HG03457 (cell line): ENCODE data around the gene GIGYF2.
"Not testable (repeated sequence)": the region's sequence is repeated elsewhere in the genome, so short reads cannot be mapped to it uniquely, and the experiment has no call there.

Experiments used
- ATAC-seq: cut with Tn5 transposase; IDR thresholded peaks from one replicate; pipeline ENCODE4 v1.9.1; 2021; ENCODE audit warnings: moderate number of reproducible peaks; ENCODE audit not compliant: unreplicated experiment

GIGYF2 gene

DNA sequence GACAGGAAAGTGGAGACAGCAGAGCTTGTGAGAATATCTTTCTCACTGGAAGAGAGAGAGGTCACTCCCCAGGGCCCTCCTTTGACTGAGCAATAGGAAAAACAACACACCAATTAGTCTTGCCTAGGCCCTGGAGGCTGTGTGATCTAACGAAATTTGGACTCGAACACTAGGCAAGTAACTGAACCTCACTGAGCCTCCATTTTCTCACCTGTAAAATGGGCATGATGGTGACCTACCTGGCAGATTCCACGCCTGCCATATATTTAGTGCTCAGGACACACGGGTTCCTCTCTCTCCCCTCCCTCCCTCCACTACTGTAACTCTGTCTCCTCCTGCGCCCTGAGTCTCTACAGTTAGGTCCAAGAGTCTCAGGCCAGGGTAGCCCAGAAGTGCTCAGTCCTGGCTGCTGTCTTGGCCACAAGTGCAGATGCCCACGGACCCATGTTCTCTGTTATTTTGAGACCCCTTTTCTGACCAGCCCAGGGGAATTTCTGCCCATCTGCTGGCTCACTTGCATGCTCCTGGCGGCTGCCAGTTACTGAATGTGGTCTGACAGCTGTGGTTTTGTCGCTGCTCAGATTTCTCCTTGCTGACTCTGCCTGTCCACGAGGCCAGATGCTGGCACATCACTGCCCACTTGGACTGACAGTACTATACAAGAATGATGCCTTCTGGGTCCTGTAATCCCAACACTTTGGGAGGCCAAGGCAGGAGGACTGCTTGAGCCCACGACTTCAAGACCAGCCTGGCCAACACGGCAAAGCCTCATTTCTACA, 9.6 kb upstream of the GIGYF2 start:
- ATAC-seq = no peak

DNA sequence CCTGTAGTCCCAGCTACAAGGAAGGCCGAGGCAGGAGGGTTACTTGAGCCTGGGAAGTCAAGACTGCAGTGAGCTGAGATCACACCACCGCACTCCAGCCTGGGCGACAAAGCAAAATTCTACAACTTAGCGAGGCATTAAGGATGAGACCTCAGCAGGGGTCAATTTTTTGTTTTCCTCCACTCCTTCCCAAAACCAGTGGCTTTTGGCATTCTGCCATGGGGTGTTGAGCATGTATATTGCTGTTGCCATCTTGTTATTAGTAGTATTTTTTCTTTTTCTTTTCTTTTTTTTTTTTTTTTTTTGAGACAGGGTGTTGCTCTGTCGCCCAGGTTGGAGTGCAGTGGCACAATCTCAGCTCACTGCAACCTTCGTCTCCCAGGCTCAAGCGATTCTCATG, 8.9 kb upstream of the GIGYF2 start:
- no peak for ATAC-seq

DNA sequence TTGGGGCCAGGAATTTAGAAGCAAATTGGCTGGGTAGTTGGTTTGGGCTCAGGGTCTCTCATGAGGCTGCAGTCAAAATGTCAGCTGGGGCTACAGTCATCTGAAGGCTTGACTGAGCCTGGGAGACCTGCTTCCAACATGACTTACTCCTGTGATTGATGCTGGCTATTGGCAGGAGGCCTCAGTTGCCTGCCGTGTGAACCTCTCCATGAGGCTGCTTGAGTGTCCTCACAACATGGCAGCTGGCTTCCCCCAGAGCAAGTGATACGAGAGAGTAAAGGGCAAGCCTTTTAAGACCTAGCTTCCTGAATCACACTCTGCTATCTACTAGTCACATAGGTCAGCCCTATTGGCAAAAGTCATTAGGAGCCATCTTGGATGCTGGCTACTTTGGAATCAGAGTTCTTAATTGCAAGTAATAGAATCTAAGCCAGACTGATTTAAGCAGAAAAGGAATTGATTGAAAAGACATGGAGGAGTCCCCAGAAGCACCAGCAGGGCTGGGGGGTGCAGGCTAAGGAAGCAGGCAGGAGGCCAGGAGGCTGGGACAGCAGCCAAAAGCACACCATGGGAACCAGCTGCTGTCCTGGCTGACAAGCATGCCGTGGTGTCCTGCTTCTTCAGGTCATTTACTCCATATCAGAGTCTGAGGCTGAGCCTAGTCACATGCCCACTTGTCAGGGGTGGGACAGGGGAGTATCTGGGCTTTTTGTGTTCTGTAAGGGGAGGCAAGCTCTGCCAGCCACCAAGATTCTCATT, 7.8 kb upstream of the GIGYF2 start:
- ATAC-seq = no peak

DNA sequence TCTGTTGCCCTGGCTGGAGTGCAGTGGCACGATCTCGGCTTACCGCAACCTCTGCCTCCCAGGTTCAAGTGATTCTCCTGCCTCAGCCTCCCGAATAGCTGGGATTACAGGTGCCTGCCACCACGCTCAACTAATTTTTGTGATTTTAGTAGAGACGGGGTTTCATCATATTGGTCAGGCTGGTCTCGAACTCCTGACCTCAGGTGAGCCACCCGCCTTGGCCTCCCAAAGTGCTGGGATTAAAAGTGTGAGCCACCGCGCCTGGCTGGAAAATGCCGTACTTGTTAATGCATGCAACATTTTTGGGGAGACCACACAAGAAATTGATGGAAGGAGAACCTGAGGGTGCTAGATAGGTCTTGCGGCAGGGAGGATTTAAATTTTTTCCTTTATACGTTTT, 6.0 kb upstream of the GIGYF2 start:
- not testable (repeated sequence) for ATAC-seq

DNA sequence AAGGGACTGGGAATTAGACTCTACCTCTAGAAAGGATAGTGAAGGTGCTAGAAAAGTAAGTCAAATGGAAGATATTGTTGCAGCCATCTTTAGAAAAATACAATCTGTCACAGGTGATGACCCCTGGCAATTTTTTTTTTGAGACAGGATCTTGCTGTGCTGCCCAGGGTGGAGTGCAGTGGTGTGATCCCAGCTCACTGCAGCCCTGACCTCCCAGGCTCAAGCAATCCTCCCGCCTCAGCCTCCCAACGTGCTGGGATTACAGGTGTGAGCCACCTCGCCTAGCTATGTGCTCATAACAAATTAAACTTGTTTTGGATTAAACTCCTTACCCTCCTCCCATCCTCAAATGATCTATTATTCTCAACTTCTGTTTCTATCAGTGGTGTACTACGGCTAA, 3.8 kb upstream of the GIGYF2 start:
- no peak for ATAC-seq

DNA sequence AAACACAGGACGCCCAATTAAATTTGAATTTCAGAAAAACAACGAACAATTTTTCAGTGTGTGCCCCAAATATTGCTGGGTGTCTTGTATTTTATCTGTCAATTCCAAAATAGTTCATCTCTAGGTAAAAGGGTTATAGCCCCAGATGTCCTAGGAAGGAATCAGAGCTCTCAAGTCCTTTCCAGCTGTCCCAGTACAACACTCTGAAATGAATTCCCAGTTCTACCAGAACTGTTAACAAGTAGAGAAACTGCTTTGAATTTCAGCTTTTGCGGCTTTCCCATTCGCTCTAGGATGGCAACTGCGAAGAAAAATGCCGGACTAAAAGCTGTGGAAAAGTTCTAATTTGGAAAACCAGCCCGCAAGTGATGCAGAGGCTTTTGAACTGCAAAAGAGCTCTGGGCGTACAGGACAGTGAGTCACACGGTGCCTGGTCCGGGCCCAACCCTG, 497 bp upstream of the GIGYF2 start:
- ATAC-seq = no peak

DNA sequence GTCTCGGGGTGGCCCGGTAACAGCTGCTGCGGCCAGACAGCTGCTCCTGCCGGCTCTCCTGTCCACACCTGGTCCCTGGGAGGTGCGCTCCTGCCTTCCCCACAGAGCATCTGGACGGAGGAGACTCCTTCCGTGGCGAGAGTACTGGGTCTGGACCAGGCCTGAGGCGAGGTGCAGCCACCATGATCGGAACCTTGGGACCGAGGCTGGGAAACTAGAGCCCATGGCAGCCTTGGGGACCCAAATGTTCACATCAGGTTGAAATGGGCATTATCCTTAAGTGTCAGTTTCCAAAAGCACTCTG, 628 bp downstream of the GIGYF2 start:
- peak; percentile 15 for ATAC-seq

DNA sequence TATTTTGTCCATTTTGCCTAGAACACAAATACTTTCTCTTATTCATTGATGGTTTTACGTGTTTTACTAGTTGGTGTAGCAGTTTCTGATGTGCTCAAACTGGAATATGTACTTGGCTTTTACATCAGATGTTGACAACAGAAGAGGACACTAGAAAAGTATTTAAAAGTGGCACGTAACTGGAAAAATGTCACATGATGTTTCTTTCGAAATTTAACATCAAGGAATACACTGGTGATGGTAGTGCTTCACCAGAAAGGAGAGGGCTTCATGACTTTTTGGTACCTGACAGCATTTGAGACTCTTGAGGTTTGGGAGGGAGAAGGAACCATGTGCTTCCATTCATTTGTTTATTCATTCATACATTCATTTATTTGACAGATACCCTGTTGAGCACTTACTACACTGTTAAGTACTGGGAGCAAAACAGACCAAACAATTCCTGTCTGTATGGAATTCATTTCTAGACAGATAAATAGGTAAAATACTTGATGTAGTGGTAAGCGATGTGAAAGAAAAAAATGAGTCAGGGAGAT, 1.5 kb downstream of the GIGYF2 start:
- no peak for ATAC-seq

DNA sequence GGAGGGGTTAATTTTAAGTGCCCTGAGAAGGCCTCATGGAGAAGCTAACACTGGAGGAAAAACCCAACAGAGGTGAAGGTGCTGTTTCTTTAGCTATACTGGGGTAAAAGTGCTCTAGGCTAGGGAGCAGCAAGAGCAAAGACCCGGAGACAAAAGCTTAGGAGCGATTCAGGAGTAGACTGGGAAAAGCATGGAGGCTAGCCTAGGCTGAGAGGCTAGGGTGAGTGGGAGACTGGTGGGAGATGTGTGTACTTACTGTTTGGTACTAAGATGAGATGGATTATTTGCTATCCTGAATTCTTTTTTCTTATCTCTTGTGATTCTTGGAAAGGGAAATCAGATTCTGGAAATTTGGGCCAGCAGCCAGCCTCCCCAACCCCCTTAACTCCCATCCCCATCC, 2.0 kb downstream of the GIGYF2 start:
- no peak for ATAC-seq

DNA sequence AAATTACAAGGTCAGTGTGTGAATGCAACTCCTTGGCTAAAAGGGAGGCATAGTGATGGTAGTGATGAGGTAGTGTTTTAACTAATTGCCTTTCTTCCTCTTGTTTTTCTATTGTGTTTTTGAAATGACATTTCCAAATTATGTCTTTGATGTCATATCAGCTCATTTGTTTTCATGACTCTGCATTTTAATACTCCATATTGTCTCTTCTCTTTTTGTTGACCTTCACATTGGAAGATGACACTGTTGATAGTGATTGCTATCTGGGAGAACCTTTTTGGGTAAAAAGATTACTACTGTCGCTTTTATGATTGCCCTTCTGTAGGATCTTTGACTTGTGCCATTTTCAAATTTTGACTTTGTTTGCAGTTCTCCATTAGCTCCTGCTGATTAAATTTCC, 3.0 kb downstream of the GIGYF2 start:
- ATAC-seq = no peak

DNA sequence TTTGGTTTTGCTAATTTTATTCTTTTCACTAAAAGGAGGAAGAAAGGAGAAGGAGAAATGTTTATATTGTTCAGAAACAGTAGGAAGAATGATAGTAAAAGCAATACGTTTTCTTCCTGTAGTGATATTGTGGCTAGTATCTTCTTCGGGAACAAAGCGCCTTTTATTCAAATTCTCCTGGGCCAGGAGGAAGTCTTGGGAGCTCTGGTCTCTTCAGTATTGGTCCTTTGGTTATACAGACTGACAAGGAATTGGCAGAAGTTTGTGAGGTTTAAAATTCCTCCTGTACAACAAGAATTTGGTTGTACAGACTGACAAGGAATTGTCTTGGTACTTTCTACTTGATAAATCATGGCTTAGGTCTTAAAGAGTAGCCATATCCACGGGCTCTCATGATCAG, 9.9 kb downstream of the GIGYF2 start:
- no peak for ATAC-seq

DNA sequence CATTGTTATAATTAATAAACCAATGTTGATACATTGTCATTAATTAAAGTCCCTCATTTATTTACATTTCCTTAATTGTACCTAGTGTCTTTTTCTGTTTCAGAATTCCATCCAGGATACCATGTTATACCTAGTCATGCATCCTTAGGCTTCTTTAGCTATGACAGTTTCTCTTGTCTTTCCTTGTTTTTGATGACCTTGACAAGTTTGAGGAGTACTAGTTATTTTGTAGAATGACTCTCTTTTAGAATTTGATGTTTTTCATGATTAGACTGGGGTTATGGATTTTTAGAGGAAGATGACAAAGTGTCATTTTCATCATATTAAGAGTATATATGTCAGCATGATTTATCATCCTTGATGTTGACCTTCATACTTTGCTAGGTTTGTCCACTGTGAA, 16.4 kb downstream of the GIGYF2 start:
- ATAC-seq = no peak

DNA sequence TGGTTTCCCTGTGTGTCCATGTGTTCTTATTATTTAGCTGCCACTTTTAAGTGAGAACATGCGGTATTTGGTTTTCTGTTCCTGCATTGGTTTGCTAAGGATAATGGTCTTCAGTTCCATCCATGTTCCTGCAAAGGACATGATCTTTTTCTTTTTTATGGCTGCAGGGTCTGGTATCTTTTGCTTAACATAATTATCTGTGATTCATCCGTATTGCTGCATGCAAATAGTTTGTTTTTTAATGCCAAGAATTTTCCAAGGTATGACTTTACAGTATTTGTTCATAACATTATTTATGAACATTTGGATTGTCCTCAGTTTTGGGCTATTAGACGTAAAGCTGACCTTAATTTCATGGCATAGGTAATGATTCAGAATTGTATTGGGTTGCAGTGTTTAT, 17.8 kb downstream of the GIGYF2 start:
- ATAC-seq = no peak

DNA sequence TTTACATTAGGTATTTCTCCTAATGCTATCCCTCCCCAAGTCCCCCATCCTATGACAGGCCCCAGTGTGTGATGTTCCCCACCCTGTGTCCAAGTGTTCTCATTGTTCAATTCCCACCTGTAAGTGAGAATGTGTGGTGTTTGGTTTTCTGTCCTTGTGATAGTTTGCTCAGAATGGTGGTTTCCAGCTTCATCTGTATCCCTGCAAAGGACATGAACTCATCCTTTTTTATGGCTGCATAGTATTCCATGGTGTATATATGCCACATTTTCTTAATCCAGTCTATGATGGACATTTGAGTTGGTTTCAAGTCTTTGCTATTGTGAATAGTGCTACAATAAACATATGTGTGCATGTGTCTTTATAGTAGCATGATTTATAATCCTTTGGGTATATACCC, 22.9 kb downstream of the GIGYF2 start:
- ATAC-seq = not testable (repeated sequence)

DNA sequence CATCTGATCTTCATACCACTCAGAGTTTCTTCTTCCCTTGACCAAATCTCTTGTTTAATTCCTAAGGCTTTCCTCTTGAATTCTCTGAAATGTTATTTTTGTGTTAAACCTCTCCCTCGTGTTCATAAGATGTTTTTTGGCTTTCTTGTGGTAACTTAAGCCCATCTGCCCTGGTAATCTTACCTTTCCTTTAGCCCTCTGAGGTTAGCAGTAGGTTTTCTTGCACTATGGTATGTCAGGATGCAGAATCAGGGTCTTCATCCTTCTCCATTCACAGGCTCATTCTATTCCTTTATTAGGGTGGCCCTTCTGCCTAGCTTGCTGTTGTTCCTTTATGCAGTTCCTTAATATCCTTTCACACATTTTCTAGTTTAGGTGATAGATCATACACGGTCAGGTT, 24.1 kb downstream of the GIGYF2 start:
- ATAC-seq = no peak

DNA sequence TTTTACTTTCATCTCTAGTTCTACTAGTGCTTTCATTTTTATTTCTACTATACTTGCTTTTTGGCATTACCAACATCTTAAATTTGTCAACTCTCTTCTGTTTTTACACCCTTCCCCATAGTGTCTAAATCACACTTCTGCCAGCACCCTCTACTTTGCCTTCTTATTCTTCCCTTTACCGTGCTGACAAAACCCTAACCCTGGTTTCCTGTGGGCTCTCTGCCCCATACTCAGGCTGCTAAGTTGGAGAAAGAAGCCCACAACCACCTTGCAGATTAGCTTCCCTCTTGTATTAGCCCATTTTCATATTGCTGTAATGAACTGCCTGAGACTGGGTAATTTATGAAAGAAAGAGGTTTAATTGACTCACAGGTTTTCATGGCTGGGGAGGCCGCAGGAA, 24.8 kb downstream of the GIGYF2 start:
- no peak for ATAC-seq

DNA sequence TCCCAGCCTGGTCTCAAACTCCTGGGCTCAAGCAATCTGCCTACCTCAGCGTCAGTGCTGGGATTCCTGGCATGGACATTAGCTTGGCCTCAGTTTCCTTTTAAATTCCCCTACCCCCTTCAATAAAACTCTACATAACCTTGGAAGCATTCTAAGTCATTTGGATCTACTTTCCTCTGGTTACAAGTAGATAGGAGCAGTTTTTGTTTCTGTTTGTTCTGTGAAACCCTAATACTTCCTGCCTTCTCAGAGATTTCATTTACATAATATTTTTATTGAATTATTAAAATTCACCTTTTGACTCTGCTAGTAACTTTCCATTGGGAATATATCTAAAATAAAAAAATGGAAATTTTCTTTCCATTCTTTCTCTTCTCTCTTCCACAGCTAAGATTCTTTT, 25.9 kb downstream of the GIGYF2 start:
- no peak for ATAC-seq

DNA sequence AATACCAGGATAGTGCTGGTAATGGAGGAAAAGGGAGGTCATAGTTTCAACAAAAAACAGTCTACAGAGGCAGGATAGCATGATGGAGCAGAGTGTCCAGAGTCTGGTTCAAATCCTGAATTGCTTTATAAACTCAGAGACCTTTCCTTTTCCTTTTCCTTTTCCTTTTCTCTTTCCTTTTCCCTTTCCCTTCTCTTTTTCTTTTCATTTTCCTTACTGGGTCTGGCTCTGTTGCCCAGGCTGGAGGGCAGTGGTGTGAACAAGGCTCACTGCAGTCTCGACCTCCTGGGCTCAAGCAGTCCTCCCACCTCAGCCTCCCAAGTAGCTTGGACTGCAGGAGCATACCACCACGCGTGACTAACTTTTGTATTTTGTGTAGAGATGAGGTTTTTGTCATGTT, 31.7 kb downstream of the GIGYF2 start:
- ATAC-seq = no peak

DNA sequence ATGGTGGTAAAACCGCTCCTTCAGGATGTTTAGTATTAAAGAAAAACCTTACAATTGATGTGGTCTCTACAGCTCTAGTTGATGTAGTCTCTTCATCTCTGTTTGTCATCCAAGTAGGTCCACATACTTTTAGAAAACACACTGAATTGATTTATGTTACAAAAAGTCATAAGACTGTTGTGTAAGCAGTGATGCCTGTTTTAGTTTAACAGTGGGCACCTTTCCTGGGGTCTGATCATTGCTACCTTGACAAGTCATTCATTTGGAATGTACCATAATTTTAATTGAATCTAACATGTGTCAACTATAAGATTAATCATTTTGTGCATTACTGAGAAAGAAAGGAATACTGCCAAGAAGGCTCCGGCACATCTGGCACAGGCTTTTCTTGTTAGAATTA, 34.3 kb downstream of the GIGYF2 start:
- ATAC-seq = no peak

DNA sequence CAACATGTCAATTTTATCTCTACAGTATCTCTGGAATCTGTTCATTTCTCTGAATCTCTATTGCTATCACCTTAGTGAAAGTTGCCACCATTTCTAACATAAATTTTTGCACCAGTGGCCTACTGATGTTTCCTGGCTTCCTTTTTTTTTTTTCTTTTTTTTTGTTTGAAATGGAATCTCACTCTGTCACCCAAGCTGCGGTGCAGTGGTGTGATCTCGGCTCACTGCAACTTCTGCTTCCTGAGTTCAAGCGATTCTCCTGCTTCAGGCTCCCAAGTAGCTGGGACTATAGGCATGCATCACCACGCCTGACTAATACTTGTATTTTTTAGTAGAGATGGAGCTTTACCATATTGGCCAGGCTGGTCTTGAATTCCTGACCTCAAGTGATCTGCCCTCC, 44.2 kb downstream of the GIGYF2 start:
- no peak for ATAC-seq

DNA sequence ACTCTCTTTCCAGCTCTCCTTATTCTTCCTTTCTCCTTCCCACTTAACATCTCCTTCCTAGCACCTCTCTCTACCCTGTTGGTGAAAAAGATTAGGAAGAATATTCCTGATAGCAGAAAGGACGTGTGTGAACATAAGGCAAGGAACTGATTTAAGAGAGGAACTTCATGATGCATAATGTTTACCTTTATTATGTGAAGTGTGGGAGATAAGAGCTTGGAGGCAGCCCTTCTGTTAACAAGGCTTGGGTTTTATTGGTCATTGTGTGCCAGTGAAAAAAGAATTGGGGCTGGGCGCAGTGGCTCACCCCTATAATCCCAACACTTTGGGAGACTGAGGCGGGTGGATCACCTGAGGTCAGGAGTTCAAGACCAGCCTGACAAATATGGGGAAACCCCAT, 44.8 kb downstream of the GIGYF2 start:
- ATAC-seq = no peak

DNA sequence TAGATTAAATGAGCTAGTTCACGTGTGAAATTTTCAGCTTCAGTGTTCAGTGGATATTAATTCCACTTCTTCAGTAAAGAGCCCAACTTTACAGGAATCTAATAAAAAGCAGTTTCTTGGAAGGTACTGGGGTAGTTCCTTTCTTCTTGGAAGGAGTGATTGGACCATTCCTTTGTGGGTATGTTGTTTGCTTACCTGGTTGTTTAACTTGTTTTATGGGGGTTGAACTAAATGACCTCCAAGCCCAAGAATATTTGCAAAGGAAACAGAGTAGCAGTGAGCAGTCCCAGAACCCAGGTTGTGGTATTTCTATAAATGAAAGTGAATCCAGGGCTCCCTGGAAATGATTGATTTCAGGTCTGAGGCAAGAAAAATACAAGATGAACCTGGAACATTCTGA, 47.8 kb downstream of the GIGYF2 start:
- no peak for ATAC-seq
